Thyroid gland (tissue), 4 donors: ENCODE results near the gene ATP6V1G2.

Experiments used
- CTCF ChIP-seq, 6 experiments: fragments of 200-600 bp in 3 of 6; fragments of 450-650 bp in 3 of 6; sonication (generic) in 3 of 6; IDR thresholded peaks; one replicate each; pipeline ENCODE4 v1.5.1; 2016 to 2019; ENCODE audit warnings: antibody characterized with exemption in 6 of 6, mild to moderate bottlenecking in 2 of 6, inconsistent platforms in 1 of 6, moderate library complexity in 1 of 6
- POLR2A ChIP-seq, 2 donors: fragments of 450-650 bp; IDR thresholded peaks; one replicate each; pipeline ENCODE4 v1.6.1; 2017; ENCODE audit warnings: antibody characterized with exemption in 2 of 2, mild to moderate bottlenecking in 2 of 2, moderate library complexity in 1 of 2

GRCh38 chr6:31533455-31533841 lies 13.0 kb downstream of the ATP6V1G2 start:
- TF ChIP-seq CTCF (IDR thresholded peaks at IDR 0.05) (no peak), POLR2A (IDR thresholded peaks at IDR 0.05) (no peak)
